HS-5 (cell line): ENCODE results near the gene ERAP2.

Experiments
- DNase-seq: peaks from one replicate; pipeline ENCODE4 v3.0.0-alpha.2; 2012; ENCODE audit warnings: low read depth

Gene ERAP2

DNA sequence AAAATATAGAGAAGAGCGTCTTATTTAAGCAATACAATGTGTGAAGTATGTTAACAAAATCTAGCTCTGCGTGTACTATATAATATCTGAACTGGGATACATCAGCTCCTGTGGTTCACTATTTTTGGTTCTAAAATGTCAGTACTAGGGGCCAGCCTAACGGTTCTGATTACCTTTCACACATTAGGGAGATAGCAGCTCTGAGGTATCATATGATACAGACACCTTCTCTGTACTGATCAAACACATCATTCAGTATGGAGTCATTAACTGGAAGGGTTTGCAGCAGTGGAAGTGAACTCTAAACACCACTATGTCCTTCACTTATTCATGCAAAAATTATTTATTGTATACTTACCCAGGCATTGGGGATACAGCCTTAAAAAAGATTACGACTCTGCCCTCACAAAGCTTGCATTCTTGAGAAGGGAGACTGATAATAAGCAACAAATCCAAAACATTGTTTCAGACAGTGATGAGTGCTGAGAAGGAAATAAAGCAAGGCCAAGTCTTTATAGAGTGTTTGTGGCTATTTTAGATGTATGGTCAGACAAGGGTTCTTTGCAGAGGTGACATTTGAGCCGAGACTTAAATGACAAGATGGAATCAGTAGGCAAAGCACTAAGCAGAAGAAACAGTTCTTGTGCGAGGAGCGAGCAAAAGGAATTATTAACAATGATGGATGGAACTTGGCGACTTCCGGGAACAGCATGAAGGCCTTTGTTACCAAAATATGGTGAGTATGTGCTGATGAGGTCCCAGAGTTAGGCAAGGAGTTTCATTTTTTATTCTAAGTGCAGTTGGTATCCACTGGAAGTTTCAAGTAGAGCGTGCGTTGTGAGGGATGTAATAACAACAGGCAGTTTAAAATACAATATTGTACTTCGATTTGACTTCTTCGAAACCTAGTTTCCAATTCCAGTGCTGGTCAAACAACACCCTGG is 57.7 kb downstream of the ERAP2 start:
- DNase-seq = peak; percentile 44

DNA sequence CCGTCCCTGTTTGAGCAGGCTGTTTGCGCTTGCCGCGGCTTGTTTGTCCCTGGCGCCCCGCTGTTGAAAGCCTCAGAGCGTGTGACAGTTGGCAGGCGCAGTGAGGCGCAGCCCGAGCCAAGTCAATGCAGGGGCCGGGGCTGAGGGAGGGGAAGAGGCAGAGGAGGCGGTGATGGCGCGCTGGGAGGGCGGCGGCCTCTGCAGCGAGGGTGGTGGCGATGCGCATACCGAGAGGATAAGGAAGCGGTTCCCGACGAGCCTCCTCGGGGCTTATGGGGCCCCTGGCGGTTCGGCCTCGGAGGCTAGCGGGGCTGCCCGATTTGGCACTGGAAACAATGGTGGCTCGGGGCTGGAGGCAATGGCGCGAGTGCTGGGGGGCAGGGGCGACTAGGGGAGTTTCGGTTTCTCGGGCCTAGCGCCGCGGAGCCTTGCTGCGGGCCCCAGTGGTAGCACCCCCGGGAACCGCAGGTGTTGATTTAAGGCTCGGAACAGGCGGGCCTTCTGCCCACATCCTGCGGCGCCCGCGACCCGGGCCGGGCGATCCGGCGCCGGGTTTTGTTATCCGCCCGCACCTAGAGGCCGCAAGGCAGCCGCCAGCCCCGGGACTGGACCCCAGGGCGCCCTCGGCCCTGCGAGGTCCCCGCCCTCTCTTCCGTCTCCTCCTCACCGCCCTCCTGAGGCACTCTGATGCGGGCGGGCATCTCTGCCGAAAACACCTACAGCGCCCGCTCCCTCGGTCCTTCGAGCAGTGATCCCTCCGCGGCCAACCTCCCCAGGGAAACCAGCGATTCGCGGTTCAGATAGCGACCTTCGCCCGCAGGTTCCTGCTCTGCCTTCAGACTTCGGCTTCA is 58.6 kb downstream of the ERAP2 start:
- peak; percentile 74 for DNase-seq

DNA sequence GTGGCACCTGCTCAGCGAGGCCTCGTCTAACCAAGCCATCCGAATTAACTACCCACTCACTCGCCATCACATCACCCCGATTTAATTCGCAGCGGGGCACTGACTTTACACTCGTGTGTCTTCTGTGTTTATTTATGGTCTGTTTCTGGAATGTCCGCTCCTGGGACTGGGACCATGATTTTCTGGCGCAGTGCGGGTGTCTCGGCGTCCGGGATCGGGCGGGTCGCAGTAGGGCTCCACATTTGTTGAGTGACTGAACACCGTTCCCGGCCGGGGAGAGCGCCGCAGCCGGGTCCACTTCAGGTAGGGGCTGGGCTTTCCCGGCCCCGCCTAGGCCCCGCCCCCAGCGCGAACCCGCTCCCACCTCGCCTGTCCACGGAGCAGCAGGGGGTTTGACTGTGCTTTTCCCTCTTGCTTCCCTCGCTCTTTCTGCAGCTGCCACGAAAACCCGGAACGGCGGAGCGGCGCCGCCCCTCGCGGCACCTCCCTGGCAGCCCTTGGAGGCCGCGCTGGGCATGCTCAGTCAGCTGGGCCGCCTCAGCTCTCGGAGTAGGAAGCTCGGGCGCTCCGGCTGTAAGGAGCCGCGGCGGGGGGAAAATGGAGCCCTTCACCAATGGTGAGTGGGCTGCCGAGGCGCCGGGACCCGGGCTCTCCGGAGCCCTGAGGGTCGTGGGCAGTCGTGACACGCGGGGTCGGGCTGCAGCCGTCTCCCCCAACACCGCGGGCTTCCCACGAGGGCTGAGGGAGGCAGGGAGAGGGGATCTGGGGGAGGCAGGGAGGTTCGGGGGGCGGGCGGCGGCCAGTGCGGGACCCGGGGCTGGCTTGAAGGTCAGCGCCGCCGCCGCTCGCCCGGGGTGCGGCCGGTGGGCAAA is 59.5 kb downstream of the ERAP2 start, which contains the start of gene LNPEP:
LNPEP (plus strand) TSS at position 522 of the 872 bp plus-strand sequence; CDS start at position 598, 76 bp downstream.
- DNase-seq = peak; percentile 83

DNA sequence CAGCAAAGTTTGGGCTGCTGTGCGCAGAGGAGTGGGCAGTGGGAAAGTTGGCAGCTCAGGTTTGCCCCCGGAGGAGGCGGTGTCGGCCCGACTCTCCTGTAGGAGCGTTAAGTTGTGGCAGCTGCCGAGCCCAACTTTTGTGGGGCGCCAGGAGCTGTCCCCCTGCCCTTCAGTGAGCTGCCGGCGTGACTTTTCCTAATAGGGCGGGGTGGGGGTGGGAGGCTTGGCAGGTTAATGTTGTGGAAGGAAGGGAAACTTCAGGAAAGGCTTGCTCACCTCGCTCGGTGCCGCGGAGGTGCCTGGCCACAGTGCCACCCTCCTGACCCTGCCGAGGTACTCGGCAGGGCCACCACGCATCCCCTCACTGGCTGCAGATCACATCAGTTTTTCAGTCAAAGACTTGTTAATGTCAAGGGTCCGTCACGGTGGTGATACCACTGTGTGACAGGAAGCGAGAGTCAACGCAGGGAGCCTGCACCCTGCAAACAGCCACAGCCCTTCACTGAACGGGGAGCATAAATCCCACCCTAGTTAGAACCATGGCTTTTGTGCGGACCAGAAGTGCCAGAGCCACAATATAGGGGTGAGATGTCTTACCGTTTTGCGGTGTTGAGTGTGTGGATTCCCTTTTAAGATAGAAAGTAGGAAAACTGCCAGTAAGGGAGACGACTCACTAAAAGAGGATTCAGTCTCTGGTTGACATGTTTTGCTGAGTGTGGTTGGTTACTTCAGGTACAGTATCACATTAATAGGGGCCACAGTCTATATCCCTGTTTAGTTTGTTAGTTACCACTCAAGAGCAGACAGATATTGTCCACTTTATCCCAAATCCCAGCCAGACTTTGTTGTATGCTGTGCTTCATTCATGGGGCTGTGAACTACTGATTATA is 60.4 kb downstream of the ERAP2 start:
- DNase-seq = no peak

DNA sequence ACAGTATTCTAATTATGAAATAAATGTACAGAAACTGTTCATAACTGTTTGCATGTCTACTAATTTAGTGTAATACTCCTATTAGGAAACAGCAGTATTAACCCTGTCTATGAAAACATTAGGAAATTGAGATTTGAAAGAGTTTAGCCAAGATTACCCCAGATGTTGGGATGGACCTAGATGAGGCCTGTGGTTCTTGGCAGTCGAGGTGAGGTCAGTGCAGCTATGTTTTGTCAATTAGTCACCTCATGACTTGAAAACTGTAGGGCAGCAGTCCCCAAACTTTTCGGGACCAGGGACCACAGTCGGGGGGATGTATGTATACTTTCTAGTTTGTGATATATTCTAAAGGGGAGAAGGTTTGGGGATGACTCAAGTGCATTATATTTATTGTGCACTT is 64.3 kb downstream of the ERAP2 start:
- DNase-seq = no peak

DNA sequence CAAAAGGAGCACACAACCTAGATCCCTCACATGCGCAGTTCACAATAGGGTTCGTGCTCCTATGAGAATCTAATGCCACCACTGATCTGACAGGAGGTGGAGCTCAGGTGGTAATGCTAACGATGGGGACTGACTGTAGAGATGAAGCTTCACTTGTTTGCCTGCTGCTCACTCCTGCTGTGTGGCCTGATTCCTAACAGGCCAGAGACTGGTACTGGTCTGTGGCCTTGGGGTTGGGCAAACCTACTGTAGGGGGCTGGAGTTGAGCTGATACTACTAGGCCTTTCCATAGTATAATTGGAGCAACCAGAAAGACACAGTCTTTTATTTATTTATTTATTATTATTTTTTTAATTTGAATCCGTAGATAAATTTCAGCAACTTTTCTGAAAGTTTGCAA is 64.8 kb downstream of the ERAP2 start:
- no peak for DNase-seq

DNA sequence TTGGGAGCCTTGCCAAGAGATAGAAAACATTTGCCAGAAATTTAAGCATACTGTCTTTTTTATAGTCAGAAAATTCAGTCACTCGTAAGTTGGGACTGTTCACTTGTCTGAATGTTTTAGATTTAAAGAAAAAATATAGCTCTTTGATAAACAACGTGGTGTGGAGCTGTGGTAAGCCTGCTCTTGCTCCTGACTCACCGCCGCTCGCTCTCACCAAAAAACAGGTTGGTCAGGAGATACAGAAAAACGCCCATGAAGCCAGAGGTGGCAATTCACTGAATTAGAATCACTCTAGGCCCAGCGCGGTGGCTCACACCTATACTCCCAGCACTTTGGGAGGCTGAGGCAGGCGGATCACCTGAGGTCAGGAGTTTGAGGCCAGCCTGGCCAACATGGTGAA is 65.8 kb downstream of the ERAP2 start:
- DNase-seq = no peak

DNA sequence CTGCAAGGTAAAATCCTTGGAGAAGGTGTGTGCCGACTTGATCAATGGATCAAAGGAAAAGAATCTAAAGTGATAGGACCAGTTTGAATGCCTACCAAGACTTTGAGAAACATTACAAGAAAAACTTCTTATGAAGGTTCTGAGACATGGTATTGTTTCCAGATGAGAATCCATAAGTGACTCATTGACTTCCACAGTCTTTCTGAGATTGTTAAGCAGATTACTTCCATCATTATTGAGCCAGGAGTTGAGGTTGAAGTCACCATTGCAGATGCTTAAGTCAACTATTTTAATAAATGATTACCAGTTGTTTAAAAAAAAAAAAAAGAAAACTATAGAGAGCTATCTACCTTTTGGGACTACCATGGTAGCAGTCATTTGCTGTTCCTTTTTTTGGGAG is 66.6 kb downstream of the ERAP2 start:
- DNase-seq = no peak

DNA sequence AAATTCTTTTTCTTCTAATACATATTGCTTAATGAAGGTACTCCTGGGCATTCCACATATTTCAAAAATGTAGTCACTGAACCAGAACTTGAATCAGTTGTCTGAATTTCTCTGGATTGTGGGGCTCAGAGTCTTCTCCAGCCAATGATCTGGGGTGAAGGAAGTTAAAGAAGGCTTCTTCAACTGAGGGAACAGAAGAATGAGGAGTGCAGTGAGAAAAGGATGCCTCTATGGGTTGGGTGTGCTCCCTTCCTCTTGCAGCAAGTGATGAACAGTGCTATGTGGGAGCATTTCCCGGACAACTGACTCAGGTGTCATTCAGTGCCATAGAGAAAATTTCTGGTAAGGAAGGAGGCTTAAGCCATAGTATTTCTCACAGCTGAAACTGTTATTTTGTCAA is 67.5 kb downstream of the ERAP2 start:
- no peak for DNase-seq

DNA sequence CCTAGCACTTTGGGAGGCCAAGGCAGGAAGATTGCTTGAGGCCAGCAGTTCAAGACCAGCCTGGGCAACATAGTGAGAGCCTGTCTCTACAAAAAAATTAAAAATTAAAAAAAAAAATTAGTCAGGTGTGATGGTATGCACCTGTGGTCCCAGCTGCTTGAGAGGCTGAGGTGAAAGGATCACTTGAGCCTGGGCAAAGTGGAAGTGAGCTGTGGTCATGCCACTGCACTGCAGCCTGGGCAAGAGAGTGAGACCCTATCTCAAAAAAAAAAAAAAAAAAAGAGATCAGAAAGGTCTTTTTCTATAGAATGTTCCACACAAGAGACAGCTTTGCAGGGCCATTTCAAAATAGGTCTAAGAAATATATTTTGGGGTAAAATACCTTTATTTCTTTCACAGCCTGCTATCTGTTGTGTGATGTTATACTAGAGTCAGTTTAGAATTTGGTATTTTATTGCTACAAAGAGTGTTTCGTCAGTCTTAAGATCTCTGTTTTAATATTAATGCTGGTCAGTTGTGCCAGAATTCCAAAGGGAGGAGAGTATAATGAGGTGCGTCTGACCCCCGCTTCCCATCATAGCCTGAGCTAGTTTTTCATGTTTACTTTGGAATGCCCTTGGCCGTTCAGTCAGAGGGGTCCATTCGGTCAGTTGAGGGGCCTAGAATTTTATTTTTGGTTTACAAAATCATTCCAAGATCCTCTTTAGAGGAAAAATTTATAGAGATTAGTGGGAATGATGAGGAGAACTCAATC is 69.0 kb downstream of the ERAP2 start:
- no peak for DNase-seq

DNA sequence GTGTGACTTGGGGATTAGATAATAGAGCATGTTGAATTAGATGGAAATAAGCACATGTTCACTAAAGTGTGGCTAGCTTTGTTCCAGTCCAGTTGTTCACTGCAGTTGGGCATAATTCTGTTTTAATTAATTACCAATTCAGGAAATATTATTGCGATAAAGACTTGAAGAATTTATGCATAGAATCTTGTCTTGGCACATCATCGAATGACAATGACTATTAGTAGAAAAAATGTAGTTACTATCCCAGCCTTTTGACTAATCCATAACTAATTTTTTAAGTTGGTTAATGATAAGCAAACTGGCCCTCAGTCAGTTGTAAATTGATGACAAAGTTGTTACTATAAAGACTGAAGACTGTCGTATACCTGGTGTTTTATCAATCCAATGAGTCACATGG is 70.1 kb downstream of the ERAP2 start:
- DNase-seq = no peak

- DNase-seq = no peak
Observed at GRCh38 chr5:96952118-96952750, 75.9 kb downstream of the ERAP2 start.

- no peak for DNase-seq
Observed at GRCh38 chr5:96952974-96953730, 76.9 kb downstream of the ERAP2 start.

DNA sequence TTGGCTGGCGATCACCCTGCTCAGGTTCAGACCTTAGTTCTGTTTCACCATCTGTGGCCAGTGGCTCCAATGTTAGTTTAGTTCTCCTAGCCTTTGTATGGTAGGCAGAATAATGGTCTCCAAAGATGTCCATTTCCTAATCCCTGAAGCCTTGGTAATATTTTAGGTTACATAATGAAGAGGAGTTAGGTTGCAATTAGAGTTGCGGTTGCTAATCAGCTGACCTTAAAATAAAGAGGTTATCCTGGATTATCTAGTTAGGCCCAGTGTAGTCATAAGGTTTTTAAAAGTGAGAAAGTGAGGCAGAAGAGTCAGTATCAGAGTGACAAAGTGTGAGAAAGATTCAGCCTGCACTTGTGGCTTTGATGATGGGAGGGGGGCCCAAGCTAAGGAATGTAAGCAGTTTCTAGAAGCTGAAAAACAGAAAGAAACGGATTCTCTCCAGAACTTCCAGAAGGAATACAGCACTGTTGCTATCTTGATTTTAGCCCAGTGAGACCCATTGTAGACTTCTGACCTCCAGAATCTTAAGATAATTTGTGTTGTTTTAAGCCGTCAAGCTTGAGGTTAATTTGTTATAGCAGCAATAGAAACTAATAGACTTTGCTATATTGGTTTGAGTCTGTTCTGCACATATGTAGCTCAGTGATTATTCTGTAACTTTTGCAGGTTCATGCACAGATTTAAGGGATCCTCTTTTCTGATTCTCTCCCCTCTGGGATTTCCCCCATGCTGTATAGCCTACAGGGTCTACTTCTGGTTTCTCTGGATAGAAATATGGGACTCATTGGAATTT is 81.2 kb downstream of the ERAP2 start:
- no peak for DNase-seq

DNA sequence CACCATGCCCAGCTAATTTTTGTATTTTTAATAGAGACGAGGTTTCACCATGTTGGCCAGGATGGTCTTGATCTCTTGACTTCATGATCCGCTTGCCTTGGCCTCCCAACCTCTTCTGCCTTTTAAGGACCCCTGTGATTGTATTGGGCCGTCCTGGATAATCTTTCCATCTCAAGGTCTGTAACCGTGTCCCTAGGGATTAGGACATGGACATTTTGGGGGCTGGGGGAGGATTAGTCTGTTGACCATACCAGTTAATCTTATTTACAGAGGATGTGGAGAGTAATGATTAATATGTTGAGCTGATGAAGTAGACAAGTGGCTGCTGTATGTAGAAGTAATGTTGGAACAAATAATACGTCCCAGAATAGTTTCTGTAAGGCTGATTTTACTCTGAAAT is 82.7 kb downstream of the ERAP2 start:
- DNase-seq = no peak

DNA sequence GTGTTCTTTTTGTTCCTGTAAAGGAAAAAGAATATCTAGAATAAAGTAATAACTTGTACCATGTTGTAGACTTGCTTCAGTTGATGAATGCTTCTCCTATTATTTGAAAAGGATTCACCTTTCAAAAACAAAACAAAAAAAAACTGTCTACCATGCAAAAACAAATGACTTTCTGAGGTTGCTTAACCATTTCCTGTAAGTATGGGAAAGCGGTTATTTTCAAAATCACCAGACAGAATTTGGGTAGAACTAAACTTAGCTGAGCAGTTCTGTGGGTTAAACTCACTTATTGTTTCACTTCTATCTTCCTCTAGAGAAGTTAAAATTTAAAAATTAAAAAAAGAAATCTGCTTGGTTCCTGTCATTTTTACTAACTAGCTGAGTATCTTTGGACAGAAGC is 84.8 kb downstream of the ERAP2 start:
- DNase-seq = no peak

GRCh38 chr5:96962540-96962991 is 86.3 kb downstream of the ERAP2 start:
- DNase-seq = no peak

- DNase-seq = peak; percentile 34
Observed at GRCh38 chr5:96963267-96963666, 87.0 kb downstream of the ERAP2 start.
